Effector memory CD8-positive, alpha-beta T cell (primary cell): ENCODE results near the gene PCDHGA8.
A peak's percentile ranks its signal among the peaks of the same experiment; 100 is the strongest.
"Not testable (repeated sequence)": the region's sequence is repeated elsewhere in the genome, so short reads cannot be mapped to it uniquely, and the experiment has no call there.

Experiments used
- ATAC-seq: fragments of 150-1000 bp; cut with Tn5 transposase; replicated peaks from 2 replicates; pipeline ENCODE4 v1.10.0; 2021; ENCODE audit warnings: mild to moderate bottlenecking, moderate library complexity
- DNase-seq, 3 experiments: peaks; one replicate each; pipeline ENCODE4 v3.0.0; 2021
- H3K27ac Mint-ChIP-seq, 2 donors: one replicate each; pipeline ENCODE4 v1.8.0; 2022; ENCODE audit warnings: mild to moderate bottlenecking in 2 of 2, mixed read lengths in 2 of 2, moderate library complexity in 2 of 2
- H3K27me3 Mint-ChIP-seq, 2 donors: one replicate each; pipeline ENCODE4 v1.8.0; 2022; ENCODE audit warnings: mixed read lengths in 2 of 2
- H3K36me3 Mint-ChIP-seq: one replicate; pipeline ENCODE4 v1.8.0; 2022; ENCODE audit warnings: mild to moderate bottlenecking, moderate library complexity, mixed read lengths; ENCODE audit not compliant: insufficient read depth
- H3K4me1 Mint-ChIP-seq, 2 donors: one replicate each; pipeline ENCODE4 v1.8.0; 2022; ENCODE audit warnings: low read depth in 2 of 2, mixed read lengths in 2 of 2
- H3K4me3 Mint-ChIP-seq, 2 donors: one replicate each; pipeline ENCODE4 v1.8.0; 2022; ENCODE audit warnings: mild to moderate bottlenecking in 2 of 2, mixed read lengths in 2 of 2, moderate library complexity in 2 of 2
- H3K9me3 Mint-ChIP-seq, 2 donors: one replicate each; pipeline ENCODE4 v1.8.0; 2022; ENCODE audit warnings: mixed read lengths in 2 of 2

Gene PCDHGA8

DNA sequence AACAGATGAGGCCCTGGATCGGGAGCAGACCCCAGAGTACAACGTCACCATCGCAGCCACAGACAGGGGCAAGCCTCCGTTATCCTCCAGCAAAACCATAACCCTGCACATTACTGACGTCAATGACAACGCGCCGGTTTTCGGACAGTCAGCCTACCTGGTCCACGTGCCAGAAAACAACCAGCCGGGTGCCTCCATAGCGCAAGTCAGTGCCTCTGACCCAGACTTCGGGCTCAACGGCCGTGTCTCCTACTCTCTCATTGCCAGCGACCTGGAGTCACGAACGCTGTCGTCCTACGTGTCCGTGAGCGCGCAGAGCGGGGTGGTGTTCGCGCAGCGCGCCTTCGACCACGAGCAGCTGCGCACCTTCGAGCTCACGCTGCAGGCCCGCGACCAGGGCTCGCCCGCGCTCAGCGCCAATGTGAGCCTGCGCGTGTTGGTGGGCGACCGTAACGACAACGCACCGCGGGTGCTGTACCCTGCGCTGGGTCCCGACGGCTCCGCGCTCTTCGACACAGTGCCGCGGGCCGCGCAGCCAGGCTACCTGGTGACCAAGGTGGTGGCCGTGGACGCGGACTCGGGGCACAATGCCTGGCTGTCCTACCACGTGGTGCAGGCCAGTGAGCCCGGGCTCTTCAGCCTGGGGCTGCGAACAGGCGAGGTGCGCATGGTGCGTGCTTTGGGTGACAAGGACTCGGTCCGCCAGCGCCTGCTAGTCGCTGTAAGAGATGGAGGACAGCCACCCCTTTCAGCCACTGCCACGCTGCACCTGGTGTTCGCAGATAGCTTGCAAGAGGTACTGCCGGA lies 26.8 kb downstream of the PCDHGA8 start:
- Mint-ChIP-seq H3K36me3 (peaks cover 19% of the 10 kb centered on the region), H3K27me3 (peaks cover 72 to 94% of the 10 kb centered on the region in 2 donors), H3K27ac (no peak overlapping the region), H3K9me3 (peaks cover 7 to 12% of the 10 kb centered on the region in 2 donors), H3K4me3 (no peak overlapping the region), H3K4me1 (peaks cover 7 to 12% of the 10 kb centered on the region in 2 donors)
- no peak for DNase-seq
- ATAC-seq, result no peak

GRCh38 chr5:141420855-141421488 lies 28.5 kb downstream of the PCDHGA8 start, which contains the start of gene PCDHGA11:
Gene PCDHGA11 (plus strand): TSS chr5:141421051. CDS start chr5:141421228, 177 bp downstream.
- H3K9me3 Mint-ChIP-seq, result peaks cover 7 to 12% of the 10 kb centered on the region in 2 donors
- H3K27me3 Mint-ChIP-seq, result peaks cover 69 to 95% of the 10 kb centered on the region in 2 donors
- peak within 1 kb of the TSS; percentile 29 to 71 for H3K4me3 Mint-ChIP-seq
- DNase-seq (no peak), ATAC-seq (no peak)
- peaks cover 19% of the 10 kb centered on the region for H3K36me3 Mint-ChIP-seq
- peak within 1 kb of the TSS in 1 of 2 donors; percentile 28 for H3K27ac Mint-ChIP-seq
- peaks cover 7 to 8% of the 10 kb centered on the region in 2 donors for H3K4me1 Mint-ChIP-seq

- Mint-ChIP-seq H3K27ac (peak overlapping the region in 1 of 2 donors; percentile 28), H3K27me3 (peaks cover 69 to 95% of the 10 kb centered on the region in 2 donors), H3K4me3 (peak overlapping the region in 1 of 2 donors; percentile 71), H3K36me3 (peaks cover 19% of the 10 kb centered on the region), H3K9me3 (peaks cover 7 to 12% of the 10 kb centered on the region in 2 donors), H3K4me1 (peaks cover 7 to 8% of the 10 kb centered on the region in 2 donors)
- ATAC-seq (no peak), DNase-seq (no peak)
These were observed 29.0 kb downstream of the PCDHGA8 start for GRCh38 chr5:141421489-141421855.

DNA sequence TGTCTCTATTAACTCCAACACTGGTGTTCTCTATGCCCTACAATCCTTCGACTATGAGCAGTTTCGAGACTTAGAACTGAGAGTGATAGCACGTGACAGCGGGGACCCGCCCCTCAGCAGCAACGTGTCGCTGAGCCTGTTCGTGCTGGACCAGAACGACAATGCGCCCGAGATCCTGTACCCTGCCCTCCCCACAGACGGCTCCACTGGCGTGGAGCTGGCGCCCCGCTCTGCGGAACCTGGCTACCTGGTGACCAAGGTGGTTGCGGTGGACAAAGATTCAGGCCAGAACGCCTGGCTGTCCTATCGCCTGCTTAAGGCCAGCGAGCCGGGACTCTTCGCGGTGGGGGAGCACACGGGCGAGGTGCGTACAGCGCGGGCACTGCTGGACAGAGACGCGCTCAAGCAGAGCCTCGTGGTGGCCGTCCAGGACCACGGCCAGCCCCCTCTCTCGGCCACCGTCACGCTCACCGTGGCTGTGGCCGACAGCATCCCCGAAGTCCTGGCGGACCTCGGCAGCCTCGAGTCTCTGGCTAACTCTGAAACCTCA lies 30.4 kb downstream of the PCDHGA8 start:
- H3K4me1 Mint-ChIP-seq, result peaks cover 6 to 7% of the 10 kb centered on the region in 2 donors
- no peak overlapping the region for H3K27ac Mint-ChIP-seq
- DNase-seq (no peak), ATAC-seq (no peak)
- peaks cover 68 to 97% of the 10 kb centered on the region in 2 donors for H3K27me3 Mint-ChIP-seq
- H3K9me3 Mint-ChIP-seq, result peaks cover 7 to 10% of the 10 kb centered on the region in 2 donors
- H3K4me3 Mint-ChIP-seq, result no peak overlapping the region
- H3K36me3 Mint-ChIP-seq, result peaks cover 16% of the 10 kb centered on the region

DNA sequence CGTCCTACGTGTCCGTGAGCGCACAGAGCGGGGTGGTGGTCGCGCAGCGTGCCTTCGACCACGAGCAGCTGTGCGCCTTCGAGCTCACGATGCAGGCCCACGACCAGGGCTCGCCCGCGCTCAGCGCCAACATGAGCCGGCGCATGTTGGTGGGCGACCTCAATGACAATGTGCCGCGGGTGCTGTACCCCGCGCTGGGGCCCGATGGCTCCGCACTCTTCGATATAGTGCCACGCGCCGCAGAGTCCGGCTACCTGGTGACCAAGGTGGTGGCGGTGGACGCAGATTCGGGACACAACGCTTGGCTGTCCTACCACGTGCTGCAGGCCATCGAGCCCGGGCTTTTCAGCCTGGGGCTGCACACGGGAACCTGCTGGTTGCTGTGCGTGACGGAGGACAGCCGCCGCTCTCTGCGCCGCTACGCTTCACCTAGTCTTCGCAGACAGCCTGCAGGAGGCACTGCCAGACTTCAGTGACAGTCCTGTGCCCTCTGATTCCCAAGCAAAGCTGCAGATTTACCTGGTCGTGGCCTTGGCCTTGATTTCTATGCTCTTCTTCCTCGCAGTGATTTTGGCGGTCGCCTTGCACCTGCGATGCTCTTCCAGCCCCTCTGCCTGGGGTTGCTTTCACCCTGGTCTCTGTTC lies 35.5 kb downstream of the PCDHGA8 start:
- Mint-ChIP-seq H3K27ac (no peak overlapping the region), H3K9me3 (peaks cover 10 to 13% of the 10 kb centered on the region in 2 donors), H3K36me3 (peaks cover 8% of the 10 kb centered on the region), H3K4me1 (peaks cover 7 to 8% of the 10 kb centered on the region in 2 donors), H3K4me3 (no peak overlapping the region), H3K27me3 (peaks cover 62 to 92% of the 10 kb centered on the region in 2 donors)
- ATAC-seq (no peak), DNase-seq (no peak)

DNA sequence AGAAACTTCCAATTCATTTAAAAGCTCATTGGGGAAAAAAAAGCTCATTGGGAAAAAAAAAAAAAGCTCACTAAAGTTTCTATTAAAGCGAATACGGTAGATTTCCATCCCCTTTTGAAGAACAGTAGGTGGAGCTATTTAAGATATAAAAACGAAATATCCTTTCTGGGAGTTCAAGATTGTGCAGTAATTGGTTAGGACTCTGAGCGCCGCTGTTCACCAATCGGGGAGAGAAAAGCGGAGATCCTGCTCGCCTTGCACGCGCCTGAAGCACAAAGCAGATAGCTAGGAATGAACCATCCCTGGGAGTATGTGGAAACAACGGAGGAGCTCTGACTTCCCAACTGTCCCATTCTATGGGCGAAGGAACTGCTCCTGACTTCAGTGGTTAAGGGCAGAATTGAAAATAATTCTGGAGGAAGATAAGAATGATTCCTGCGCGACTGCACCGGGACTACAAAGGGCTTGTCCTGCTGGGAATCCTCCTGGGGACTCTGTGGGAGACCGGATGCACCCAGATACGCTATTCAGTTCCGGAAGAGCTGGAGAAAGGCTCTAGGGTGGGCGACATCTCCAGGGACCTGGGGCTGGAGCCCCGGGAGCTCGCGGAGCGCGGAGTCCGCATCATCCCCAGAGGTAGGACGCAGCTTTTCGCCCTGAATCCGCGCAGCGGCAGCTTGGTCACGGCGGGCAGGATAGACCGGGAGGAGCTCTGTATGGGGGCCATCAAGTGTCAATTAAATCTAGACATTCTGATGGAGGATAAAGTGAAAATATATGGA lies 38.1 kb downstream of the PCDHGA8 start, which contains the start of gene PCDHGA12:
PCDHGA12 (plus strand) TSS at position 176 of the 782 bp plus-strand sequence; CDS start at position 429, 253 bp downstream.
- Mint-ChIP-seq H3K27me3 (peaks cover 60 to 86% of the 10 kb centered on the region in 2 donors), H3K27ac (no peak within 1 kb of the TSS)

DNA sequence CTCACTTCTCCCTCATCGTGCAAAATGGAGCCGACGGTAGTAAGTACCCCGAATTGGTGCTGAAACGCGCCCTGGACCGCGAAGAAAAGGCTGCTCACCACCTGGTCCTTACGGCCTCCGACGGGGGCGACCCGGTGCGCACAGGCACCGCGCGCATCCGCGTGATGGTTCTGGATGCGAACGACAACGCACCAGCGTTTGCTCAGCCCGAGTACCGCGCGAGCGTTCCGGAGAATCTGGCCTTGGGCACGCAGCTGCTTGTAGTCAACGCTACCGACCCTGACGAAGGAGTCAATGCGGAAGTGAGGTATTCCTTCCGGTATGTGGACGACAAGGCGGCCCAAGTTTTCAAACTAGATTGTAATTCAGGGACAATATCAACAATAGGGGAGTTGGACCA lies 38.9 kb downstream of the PCDHGA8 start:
- H3K27me3 Mint-ChIP-seq, result peaks cover 55 to 85% of the 10 kb centered on the region in 2 donors
- ATAC-seq (no peak), DNase-seq (no peak)
- no peak overlapping the region for H3K27ac Mint-ChIP-seq
- H3K36me3 Mint-ChIP-seq, result peaks cover 8% of the 10 kb centered on the region
- peaks cover 8 to 9% of the 10 kb centered on the region in 2 donors for H3K4me1 Mint-ChIP-seq
- H3K4me3 Mint-ChIP-seq, result peak overlapping the region in 1 of 2 donors; percentile 72
- peaks cover 8 to 15% of the 10 kb centered on the region in 2 donors for H3K9me3 Mint-ChIP-seq

More for the DNA sequence above, 38.1 kb downstream of the PCDHGA8 start, which contains the start of gene PCDHGA12:
- Mint-ChIP-seq H3K9me3 (peaks cover 8 to 15% of the 10 kb centered on the region in 2 donors), H3K36me3 (peaks cover 8% of the 10 kb centered on the region), H3K4me3 (peak within 1 kb of the TSS; percentile 72 to 73), H3K4me1 (peaks cover 8 to 9% of the 10 kb centered on the region in 2 donors)
- DNase-seq (no peak), ATAC-seq (peak; percentile 29)

- H3K27me3 Mint-ChIP-seq, result peaks cover 48 to 83% of the 10 kb centered on the region in 2 donors
- not testable (repeated sequence) for H3K27ac Mint-ChIP-seq, H3K4me1 Mint-ChIP-seq, DNase-seq, H3K36me3 Mint-ChIP-seq, ATAC-seq
- peak overlapping the region in 1 of 2 donors; percentile 15 for H3K4me3 Mint-ChIP-seq
- peaks cover 8 to 15% of the 10 kb centered on the region in 2 donors for H3K9me3 Mint-ChIP-seq
These were observed 39.9 kb downstream of the PCDHGA8 start for GRCh38 chr5:141432308-141432707.

DNA sequence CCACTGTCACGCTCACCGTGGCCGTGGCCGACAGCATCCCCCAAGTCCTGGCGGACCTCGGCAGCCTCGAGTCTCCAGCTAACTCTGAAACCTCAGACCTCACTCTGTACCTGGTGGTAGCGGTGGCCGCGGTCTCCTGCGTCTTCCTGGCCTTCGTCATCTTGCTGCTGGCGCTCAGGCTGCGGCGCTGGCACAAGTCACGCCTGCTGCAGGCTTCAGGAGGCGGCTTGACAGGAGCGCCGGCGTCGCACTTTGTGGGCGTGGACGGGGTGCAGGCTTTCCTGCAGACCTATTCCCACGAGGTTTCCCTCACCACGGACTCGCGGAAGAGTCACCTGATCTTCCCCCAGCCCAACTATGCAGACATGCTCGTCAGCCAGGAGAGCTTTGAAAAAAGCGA lies 40.3 kb downstream of the PCDHGA8 start:
- H3K27ac Mint-ChIP-seq, DNase-seq, H3K4me1 Mint-ChIP-seq, H3K36me3 Mint-ChIP-seq, ATAC-seq: not testable (repeated sequence)
- Mint-ChIP-seq H3K27me3 (peaks cover 48 to 78% of the 10 kb centered on the region in 2 donors), H3K4me3 (peak overlapping the region in 1 of 2 donors; percentile 51), H3K9me3 (peaks cover 8 to 15% of the 10 kb centered on the region in 2 donors)

- Mint-ChIP-seq H3K9me3 (peaks cover 4 to 15% of the 10 kb centered on the region in 2 donors), H3K4me1 (peaks cover 8 to 9% of the 10 kb centered on the region in 2 donors), H3K27ac (no peak overlapping the region), H3K27me3 (peaks cover 39 to 67% of the 10 kb centered on the region in 2 donors), H3K36me3 (peaks cover 8% of the 10 kb centered on the region), H3K4me3 (no peak overlapping the region)
- DNase-seq (no peak), ATAC-seq (no peak)
These were observed 41.6 kb downstream of the PCDHGA8 start for GRCh38 chr5:141434006-141434405.

- Mint-ChIP-seq H3K27me3 (peaks cover 19 to 60% of the 10 kb centered on the region in 2 donors), H3K4me1 (peaks cover 0 to 3% of the 10 kb centered on the region in 2 donors), H3K9me3 (peaks cover 2 to 9% of the 10 kb centered on the region in 2 donors), H3K36me3 (no peaks in the 10 kb centered on the region), H3K27ac (no peak overlapping the region), H3K4me3 (no peak overlapping the region)
- DNase-seq, result no peak
- ATAC-seq, result no peak
These were observed 44.8 kb downstream of the PCDHGA8 start for GRCh38 chr5:141437221-141437620.

- no peak for ATAC-seq
- Mint-ChIP-seq H3K9me3 (peaks cover 2 to 6% of the 10 kb centered on the region in 2 donors), H3K36me3 (no peaks in the 10 kb centered on the region), H3K27ac (no peak overlapping the region), H3K27me3 (peaks cover 4 to 50% of the 10 kb centered on the region in 2 donors), H3K4me1 (no peaks in the 10 kb centered on the region), H3K4me3 (no peak overlapping the region)
- DNase-seq, result no peak
These were observed 47.1 kb downstream of the PCDHGA8 start for GRCh38 chr5:141439411-141440141.
